Sigmoid colon (tissue), 7 donors: ENCODE measurements around the gene FEM1A. TPM values are rescaled to one million over a fixed set of nuclear protein-coding genes. Genes with fewer than 3 reads are reported as not detected.
A peak's percentile ranks its signal among the peaks of the same experiment; 100 is the strongest.
"Not testable (repeated sequence)": the region's sequence is repeated elsewhere in the genome, so short reads cannot be mapped to it uniquely, and the experiment has no call there.

Experiments
- DNase-seq: peaks from one replicate; pipeline ENCODE4 v3.0.0-alpha.2; 2019
- H3K27ac ChIP-seq, 4 donors: fragments of 200-600 bp; sonication (generic); one replicate each; pipeline ENCODE4 v1.5.1; 2016 to 2019; ENCODE audit warnings: mild to moderate bottlenecking in 1 of 4
- H3K27me3 ChIP-seq, 3 donors: fragments of 200-600 bp; sonication (generic); one replicate each; pipeline ENCODE4 v1.5.1; 2019; ENCODE audit warnings: mild to moderate bottlenecking in 1 of 3
- H3K36me3 ChIP-seq, 4 donors: fragments of 200-600 bp; sonication (generic); one replicate each; pipeline ENCODE4 v1.5.1; 2016 to 2019
- H3K4me1 ChIP-seq, 4 donors: fragments of 200-600 bp; sonication (generic); one replicate each; pipeline ENCODE4 v1.5.1; 2017 to 2019
- H3K4me3 ChIP-seq, 4 donors: fragments of 200-600 bp; sonication (generic); one replicate each; pipeline ENCODE4 v1.5.1; 2017 to 2019; ENCODE audit warnings: mild to moderate bottlenecking in 2 of 4, moderate library complexity in 1 of 4
- H3K9me3 ChIP-seq, 4 donors: fragments of 200-600 bp in 3 of 4; sonication (generic) in 3 of 4; one replicate each; pipeline versions ENCODE4 v1.5.1 to v1.6.1; 2013 to 2019
- EP300 ChIP-seq, 4 donors: sonication (generic); formaldehyde crosslinking; IDR thresholded peaks; one replicate each; pipeline ENCODE4 v1.6.1; 2017; ENCODE audit warnings: antibody characterized with exemption in 4 of 4
- POLR2A ChIP-seq, 2 donors: fragments of 450-650 bp; IDR thresholded peaks; one replicate each; pipeline ENCODE4 v1.6.1; 2016; ENCODE audit warnings: antibody characterized with exemption in 2 of 2, mild to moderate bottlenecking in 2 of 2, moderate library complexity in 2 of 2
- POLR2AphosphoS5 ChIP-seq, 4 donors: sonication (generic); formaldehyde crosslinking; IDR thresholded peaks; one replicate each; pipeline ENCODE4 v1.6.1; 2017; ENCODE audit warnings: antibody characterized with exemption in 4 of 4
- WGBS, 2 donors: extraction: QIAGEN DNeasy Blood & Tissue Kit; methylation state at CpG; one replicate each; pipeline ENCODE4 v1.1.7; 2013; 5-methylcytosine and 5-hydroxymethylcytosine counted together
- intact Hi-C: fragments of 100-400 bp; cut with DNase I; formaldehyde crosslinking; loops from one replicate; pipeline ENCODE4 v1.15.1; 2023
- polyA plus RNA-seq, 3 donors: library from polyadenylated mRNA; stranded (reverse); fragments of 200-250 nt; gene quantifications; one replicate each; pipeline ENCODE4 v1.2.3, GENCODE V29; 2013
- total RNA-seq, 4 donors: library from RNA; depleted of rRNA; stranded (reverse); fragments of >200 nt; gene quantifications; one replicate each; pipeline ENCODE4 v1.1.0, GENCODE V29; 2016
- TF ChIP-seq, protein P1 (sequence below), 4 experiments: fragments of 450-650 bp in 3 of 4; fragments of 200-600 bp in 1 of 4; IDR thresholded peaks; one replicate each; pipeline ENCODE4 v1.5.1; 2016 to 2019; ENCODE audit warnings: antibody characterized with exemption in 4 of 4, mild to moderate bottlenecking in 3 of 4, moderate library complexity in 2 of 4
- donor health status: healthy with polysubstance abuse.
- donor health status: Bipolar disorder and iron deficiency.
- donor health status: healthy.

The FEM1A gene
- total and polyA plus RNA-seq, 7 donors = 3.0 to 12.9 (median 10.2) TPM

DNA sequence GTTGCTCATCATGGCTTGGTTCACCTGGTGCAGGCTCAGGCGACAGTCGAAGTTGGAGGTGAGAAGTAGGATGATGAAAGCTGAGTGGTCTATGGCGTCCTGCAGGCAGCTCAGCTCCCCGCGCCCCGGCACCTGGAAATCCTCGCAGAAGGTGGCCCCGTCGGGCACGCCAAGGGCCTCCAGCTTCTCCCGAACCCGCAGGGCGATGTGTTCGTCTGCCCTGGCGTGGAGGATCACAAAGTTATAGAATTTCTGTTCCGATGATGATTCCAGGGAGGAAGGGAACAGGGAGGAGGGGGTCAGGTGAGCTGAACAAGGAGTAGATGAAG, 25.4 kb downstream of the FEM1A start:
- 96% methylated on average over 16 of the region's 16 CpGs for WGBS, 2 donors
- DNase-seq = no peak
- no peak overlapping the region for H3K4me3 ChIP-seq
- peak overlapping the region in 1 of 4 donors; percentile 64 for H3K27ac ChIP-seq
- intact Hi-C loops = no loop called here
- TF ChIP-seq EP300 (IDR thresholded peaks at IDR 0.05) (no peak), POLR2A (IDR thresholded peaks at IDR 0.05) (no peak)
- H3K4me1 ChIP-seq = peaks cover 0 to 34% (median 24%) of the 10 kb centered on the region in 4 donors
- H3K27me3 ChIP-seq = no peaks in the 10 kb centered on the region
- H3K9me3 ChIP-seq = no peaks in the 10 kb centered on the region
- peaks cover 9 to 33% (median 19%) of the 10 kb centered on the region in 4 donors for H3K36me3 ChIP-seq

DNA sequence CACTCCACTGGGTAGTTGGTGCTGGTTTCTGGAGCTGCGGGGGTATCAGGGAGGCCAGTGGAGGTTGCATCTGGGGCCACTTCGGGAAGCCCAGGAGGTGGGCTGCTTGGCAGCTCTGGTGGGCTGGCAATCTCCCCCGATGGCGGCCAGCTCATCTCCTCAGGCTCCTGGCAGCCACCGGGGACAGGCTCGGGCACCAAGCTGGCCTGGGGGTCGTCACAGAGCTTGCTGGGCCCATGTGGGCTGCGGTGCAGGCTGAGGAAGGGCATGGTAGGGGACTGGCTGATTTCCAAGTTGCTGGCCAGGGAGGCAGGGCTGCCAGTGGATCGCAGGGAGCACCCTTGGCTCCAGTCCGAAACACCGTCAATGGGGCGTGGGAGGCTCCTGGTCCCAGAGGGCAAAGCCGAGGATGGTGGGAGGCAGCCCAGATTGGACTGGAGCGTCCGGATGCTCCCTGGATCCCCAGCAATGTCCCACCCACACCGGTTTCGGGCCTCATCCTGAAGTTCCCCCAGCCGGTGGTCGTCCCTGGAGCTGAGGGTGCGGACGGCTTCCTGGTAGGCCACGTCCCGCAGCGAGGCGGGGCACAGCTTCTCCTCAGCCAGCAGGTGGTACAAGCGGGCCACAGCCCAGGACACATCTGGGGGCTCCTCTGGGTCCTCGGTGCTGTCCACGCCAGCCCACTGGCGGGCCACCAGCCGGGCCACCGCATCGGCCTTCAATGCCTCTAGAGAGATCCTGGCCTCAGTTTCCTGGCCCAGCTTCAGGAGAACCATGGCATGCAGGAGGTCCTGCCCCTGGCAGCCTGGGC, 26.1 kb downstream of the FEM1A start:
- Histone ChIP-seq H3K27ac (no peak overlapping the region), H3K4me3 (no peak overlapping the region), H3K9me3 (no peaks in the 10 kb centered on the region), H3K4me1 (peaks cover 0 to 27% (median 19%) of the 10 kb centered on the region in 4 donors), H3K27me3 (no peaks in the 10 kb centered on the region), H3K36me3 (peaks cover 9 to 33% (median 19%) of the 10 kb centered on the region in 4 donors)
- intact Hi-C loops = no loop called here
- WGBS, 2 donors = 94 to 95% methylated on average over 32 of the region's 32 CpGs
- TF ChIP-seq, protein P1, sequence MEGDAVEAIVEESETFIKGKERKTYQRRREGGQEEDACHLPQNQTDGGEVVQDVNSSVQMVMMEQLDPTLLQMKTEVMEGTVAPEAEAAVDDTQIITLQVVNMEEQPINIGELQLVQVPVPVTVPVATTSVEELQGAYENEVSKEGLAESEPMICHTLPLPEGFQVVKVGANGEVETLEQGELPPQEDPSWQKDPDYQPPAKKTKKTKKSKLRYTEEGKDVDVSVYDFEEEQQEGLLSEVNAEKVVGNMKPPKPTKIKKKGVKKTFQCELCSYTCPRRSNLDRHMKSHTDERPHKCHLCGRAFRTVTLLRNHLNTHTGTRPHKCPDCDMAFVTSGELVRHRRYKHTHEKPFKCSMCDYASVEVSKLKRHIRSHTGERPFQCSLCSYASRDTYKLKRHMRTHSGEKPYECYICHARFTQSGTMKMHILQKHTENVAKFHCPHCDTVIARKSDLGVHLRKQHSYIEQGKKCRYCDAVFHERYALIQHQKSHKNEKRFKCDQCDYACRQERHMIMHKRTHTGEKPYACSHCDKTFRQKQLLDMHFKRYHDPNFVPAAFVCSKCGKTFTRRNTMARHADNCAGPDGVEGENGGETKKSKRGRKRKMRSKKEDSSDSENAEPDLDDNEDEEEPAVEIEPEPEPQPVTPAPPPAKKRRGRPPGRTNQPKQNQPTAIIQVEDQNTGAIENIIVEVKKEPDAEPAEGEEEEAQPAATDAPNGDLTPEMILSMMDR (IDR thresholded peaks at IDR 0.05) = no peak
- TF ChIP-seq EP300 (IDR thresholded peaks at IDR 0.05) (no peak), POLR2AphosphoS5 (IDR thresholded peaks at IDR 0.05) (no peak), POLR2A (IDR thresholded peaks at IDR 0.05) (no peak)
- no peak for DNase-seq

DNA sequence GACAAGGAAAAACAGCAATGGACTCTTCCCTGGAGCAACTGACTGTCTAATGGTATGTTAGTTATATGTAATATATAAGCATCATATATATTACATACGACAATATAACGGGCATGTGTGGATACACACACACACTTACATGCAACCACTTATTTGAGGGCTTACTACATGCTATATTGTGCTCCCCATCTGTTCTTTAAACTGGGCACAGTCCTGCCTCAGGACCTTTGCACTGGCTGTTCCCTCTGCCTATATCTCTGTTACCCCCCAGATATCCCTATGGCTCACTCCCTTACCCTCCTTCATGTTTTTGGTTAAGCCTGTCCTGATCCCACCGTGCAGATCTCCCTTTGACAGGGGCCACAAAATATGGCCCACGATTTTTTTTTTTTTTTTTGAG, 29.7 kb downstream of the FEM1A start:
- Histone ChIP-seq H3K27me3 (no peaks in the 10 kb centered on the region), H3K36me3 (peaks cover 9 to 32% (median 18%) of the 10 kb centered on the region in 4 donors), H3K27ac (no peak overlapping the region), H3K9me3 (no peaks in the 10 kb centered on the region), H3K4me1 (peaks cover 0 to 2% (median 1%) of the 10 kb centered on the region in 4 donors), H3K4me3 (no peak overlapping the region)
- DNase-seq = no peak
- WGBS, 2 donors = 68 to 92% methylated on average over 4 of the region's 4 CpGs
- TF ChIP-seq POLR2AphosphoS5 (IDR thresholded peaks at IDR 0.05) (no peak), POLR2A (IDR thresholded peaks at IDR 0.05) (no peak), EP300 (IDR thresholded peaks at IDR 0.05) (no peak)
- TF ChIP-seq, protein P1 (IDR thresholded peaks at IDR 0.05) = no peak
- intact Hi-C loops = no loop called here

DNA sequence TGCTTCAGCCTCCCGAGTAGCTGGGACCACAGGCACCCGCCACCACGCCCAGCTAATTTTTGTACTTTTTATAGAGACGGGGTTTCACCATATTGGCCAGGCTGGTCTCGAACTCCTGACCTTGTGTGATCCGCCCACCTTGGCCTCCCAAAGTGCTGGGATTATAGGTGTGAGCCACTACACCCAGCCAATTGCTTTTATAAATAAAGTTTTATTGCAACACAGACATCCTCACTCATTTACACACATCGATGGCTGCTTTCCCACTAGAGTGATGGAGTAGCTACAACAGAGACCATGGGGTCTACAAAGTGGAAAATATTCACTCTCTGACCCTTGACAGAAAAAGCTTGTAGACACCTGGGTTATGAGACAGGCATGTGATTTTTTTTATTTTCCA, 30.8 kb downstream of the FEM1A start:
- DNase-seq, H3K4me3 ChIP-seq, H3K27me3 ChIP-seq, H3K27ac ChIP-seq, H3K4me1 ChIP-seq, H3K9me3 ChIP-seq, intact Hi-C loops: not testable (repeated sequence)
- H3K36me3 ChIP-seq = peaks cover 4 to 23% (median 10%) of the 10 kb centered on the region in 4 donors
- WGBS, 2 donors = 96 to 97% methylated on average over 7 of the region's 7 CpGs

GRCh38 chr19:4823577-4823976, 32.0 kb downstream of the FEM1A start:
- DNase-seq = no peak
- TF ChIP-seq, protein P1 (IDR thresholded peaks at IDR 0.05) = no peak
- TF ChIP-seq POLR2AphosphoS5 (IDR thresholded peaks at IDR 0.05) (no peak), EP300 (IDR thresholded peaks at IDR 0.05) (no peak)
- no peaks in the 10 kb centered on the region for H3K9me3 ChIP-seq
- no peak overlapping the region for H3K4me3 ChIP-seq
- H3K36me3 ChIP-seq = peaks cover 0 to 10% (median 0%) of the 10 kb centered on the region in 4 donors
- 79 to 93% methylated on average over 6 of the region's 6 CpGs for WGBS, 2 donors
- no peaks in the 10 kb centered on the region for H3K27me3 ChIP-seq
- intact Hi-C loops = no loop called here
- H3K4me1 ChIP-seq = no peaks in the 10 kb centered on the region
- no peak overlapping the region for H3K27ac ChIP-seq
